Effector memory CD4-positive, alpha-beta T cell (primary cell): Measurements from ENCODE around the gene RALGPS1.

ENCODE experiments used
- DNase-seq, 3 donors: peaks; one replicate each; pipeline ENCODE4 v3.0.0-alpha.2; 2020
- H3K27ac ChIP-seq: 2 replicates; pipeline ENCODE4 v1.7.0; 2013; ENCODE audit warnings: mild to moderate bottlenecking, low read length, moderate library complexity; ENCODE audit not compliant: insufficient read depth, poor library complexity, severe bottlenecking
- H3K27me3 ChIP-seq: replicated peaks from 2 replicates; pipeline ENCODE4 v1.7.0; 2013; ENCODE audit warnings: mild to moderate bottlenecking, low read length; ENCODE audit not compliant: insufficient read depth, control insufficient read depth, poor library complexity, severe bottlenecking
- H3K36me3 ChIP-seq: 2 replicates; pipeline ENCODE4 v1.7.0; 2013; ENCODE audit warnings: mild to moderate bottlenecking, low read length, moderate library complexity; ENCODE audit not compliant: control insufficient read depth, insufficient read depth
- H3K4me1 ChIP-seq: 2 replicates; pipeline ENCODE4 v1.7.0; 2013; ENCODE audit warnings: low read length, mild to moderate bottlenecking; ENCODE audit not compliant: control insufficient read depth, insufficient read depth, poor library complexity, severe bottlenecking
- H3K4me3 ChIP-seq: 2 replicates; pipeline ENCODE4 v1.7.0; 2013; ENCODE audit warnings: low read length, low read depth, mild to moderate bottlenecking; ENCODE audit not compliant: insufficient read depth, poor library complexity, severe bottlenecking
- H3K9me3 ChIP-seq: 2 replicates; pipeline ENCODE4 v1.7.0; 2013; ENCODE audit warnings: mild to moderate bottlenecking, low read length, moderate library complexity; ENCODE audit not compliant: control insufficient read depth

Gene RALGPS1

DNA sequence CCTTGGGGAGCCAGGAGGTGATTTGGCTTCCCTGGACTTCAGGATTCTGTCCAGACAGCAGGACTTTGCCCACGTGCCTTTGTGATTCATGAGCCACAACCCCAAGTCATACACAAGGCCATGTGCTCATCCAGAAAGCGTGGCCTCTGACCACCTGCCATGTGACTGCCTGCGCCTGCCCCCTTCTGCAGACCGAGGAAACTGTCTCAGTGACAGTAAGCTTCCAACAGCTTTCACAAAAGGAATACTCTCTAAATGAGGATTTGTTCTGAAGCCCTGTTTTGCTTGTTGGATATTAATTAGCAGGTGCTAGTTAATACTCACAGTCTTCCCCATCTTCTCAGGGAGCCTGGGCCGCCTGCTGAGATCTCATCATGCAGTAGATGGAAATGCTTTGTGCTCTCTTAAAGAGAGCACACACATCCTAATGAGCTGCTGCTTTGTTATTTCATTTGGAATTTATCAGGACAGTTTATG lies 244.8 kb downstream of the RALGPS1 start:
- Histone ChIP-seq H3K9me3 (no peaks in the 10 kb centered on the region), H3K4me1 (peaks cover 8% of the 10 kb centered on the region), H3K36me3 (no peaks in the 10 kb centered on the region), H3K4me3 (no peak overlapping the region), H3K27me3 (no peaks in the 10 kb centered on the region), H3K27ac (no peak overlapping the region)
- no peak for DNase-seq

DNA sequence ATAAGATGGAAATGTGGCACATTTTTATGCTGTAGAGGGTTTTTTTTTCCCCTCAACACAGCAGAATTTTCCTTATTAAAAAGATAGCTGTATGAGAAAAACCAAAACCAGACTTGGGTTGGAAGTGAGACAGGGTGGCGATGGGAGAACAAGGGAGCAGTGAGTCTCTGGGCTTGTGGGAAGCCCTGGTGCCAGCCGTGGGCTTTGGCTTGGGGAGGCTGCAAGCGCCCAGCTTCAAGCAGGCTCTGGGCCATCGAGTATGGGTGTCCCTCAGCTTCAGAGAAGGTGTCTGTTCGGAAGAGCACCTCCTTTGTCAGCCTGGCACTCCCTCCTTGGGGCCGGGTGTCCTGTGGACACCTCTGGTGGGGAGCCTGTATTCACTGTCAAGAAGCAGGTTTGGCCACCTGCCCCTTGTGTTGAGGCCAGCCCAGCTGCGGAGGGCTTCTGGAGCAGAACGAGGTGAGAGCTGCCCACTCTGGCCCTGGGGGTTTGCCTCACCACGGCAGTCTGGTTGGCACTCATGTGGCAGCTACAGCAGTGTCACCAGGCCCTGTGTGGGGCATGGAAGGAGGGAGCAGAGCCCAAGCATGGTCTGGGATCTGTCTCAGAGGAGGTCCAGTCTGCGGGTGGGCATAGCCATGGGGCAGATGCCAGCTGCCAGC lies 245.5 kb downstream of the RALGPS1 start:
- H3K27ac ChIP-seq: no peak overlapping the region
- peaks cover 8% of the 10 kb centered on the region for H3K4me1 ChIP-seq
- no peak overlapping the region for H3K4me3 ChIP-seq
- no peaks in the 10 kb centered on the region for H3K9me3 ChIP-seq
- no peaks in the 10 kb centered on the region for H3K27me3 ChIP-seq
- H3K36me3 ChIP-seq: no peaks in the 10 kb centered on the region
- DNase-seq: no peak

DNA sequence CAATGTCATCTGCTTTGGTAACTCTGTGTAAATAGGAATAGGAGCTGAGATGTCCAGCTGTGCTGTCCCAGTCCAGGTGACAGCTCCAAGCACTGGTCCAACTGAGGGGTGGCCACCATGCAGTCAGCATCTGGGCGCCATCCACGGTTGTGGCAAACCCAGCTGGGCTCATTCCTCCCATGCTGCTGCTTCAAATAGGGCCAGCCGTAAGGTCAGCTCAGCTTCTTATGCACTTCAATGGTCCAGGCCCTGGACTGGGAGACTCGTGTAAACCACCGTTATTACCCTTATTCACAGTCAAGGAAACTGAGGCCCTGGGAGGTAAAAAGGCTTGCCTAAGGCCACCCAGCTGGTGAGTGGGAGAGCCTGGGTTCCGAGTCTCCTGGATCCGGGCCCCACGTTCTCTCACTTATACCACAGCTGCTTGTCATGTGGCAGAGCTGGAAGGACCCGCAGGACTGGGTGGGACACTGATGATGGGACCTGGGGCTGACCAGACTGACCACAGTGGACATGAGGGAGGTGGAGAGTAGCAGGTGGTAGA lies 246.6 kb downstream of the RALGPS1 start:
- H3K36me3 ChIP-seq: no peaks in the 10 kb centered on the region
- H3K27ac ChIP-seq: no peak overlapping the region
- no peak overlapping the region for H3K4me3 ChIP-seq
- no peaks in the 10 kb centered on the region for H3K9me3 ChIP-seq
- no peaks in the 10 kb centered on the region for H3K27me3 ChIP-seq
- no peak for DNase-seq
- H3K4me1 ChIP-seq: peaks cover 8% of the 10 kb centered on the region

GRCh38 chr9:127162046-127162863 lies 247.7 kb downstream of the RALGPS1 start:
- peaks cover 8% of the 10 kb centered on the region for H3K4me1 ChIP-seq
- H3K27ac ChIP-seq: no peak overlapping the region
- H3K27me3 ChIP-seq: no peaks in the 10 kb centered on the region
- H3K4me3 ChIP-seq: no peak overlapping the region
- no peaks in the 10 kb centered on the region for H3K9me3 ChIP-seq
- no peak for DNase-seq
- no peaks in the 10 kb centered on the region for H3K36me3 ChIP-seq

DNA sequence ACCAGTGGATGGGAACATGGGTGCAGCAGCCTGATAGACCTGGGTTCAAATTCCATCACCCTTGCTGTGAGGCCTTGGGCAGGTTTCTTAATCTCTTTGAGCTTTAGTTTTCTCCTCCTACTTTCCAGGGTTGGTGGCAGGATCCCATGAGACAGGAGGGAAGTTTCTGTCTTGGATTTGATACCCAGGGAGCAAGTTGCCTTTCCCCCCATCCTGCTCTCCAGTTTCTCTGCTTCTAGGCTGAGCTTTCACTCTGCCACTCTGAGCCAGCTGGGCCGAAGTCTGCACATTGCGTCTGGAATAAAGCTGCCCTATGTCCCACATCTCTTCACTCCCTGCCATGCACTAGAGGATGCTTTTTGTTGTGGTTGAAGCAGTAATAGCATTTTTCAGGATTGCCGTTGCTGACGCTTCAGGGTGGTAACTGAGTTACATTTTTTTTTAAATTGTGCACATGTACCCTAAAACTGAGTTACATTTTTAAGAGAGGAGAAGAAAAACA lies 248.3 kb downstream of the RALGPS1 start:
- H3K27ac ChIP-seq: no peak overlapping the region
- H3K4me3 ChIP-seq: no peak overlapping the region
- no peaks in the 10 kb centered on the region for H3K36me3 ChIP-seq
- no peak for DNase-seq
- H3K4me1 ChIP-seq: peaks cover 8% of the 10 kb centered on the region
- H3K9me3 ChIP-seq: no peaks in the 10 kb centered on the region
- no peaks in the 10 kb centered on the region for H3K27me3 ChIP-seq

- Histone ChIP-seq H3K27me3 (no peaks in the 10 kb centered on the region), H3K9me3 (no peaks in the 10 kb centered on the region), H3K36me3 (no peaks in the 10 kb centered on the region), H3K4me3 (no peak overlapping the region), H3K27ac (no peak overlapping the region), H3K4me1 (peaks cover 8% of the 10 kb centered on the region)
- DNase-seq: no peak
Measured at GRCh38 chr9:127163409-127163808, 248.8 kb downstream of the RALGPS1 start.

DNA sequence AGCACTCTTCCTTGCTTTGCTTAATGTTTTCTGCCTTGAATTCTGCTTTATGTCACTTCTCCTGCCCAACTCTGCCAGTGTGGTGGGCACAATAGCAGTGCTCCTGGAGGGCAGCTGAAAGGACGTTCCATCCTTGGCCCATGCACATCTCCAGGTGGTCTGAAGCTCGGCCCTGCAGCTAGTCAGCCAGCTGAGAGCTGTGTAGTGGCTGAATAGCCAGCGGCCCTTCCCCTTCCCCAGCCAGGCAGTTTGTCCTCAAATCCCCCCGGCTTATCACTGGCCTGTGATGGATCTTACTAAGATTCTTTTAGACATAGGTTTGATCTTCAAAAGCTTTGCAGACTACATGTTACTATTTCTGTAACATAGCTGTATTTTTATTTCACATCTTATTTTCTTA lies 250.5 kb downstream of the RALGPS1 start:
- H3K4me3 ChIP-seq: no peak overlapping the region
- no peak overlapping the region for H3K27ac ChIP-seq
- no peaks in the 10 kb centered on the region for H3K9me3 ChIP-seq
- no peaks in the 10 kb centered on the region for H3K36me3 ChIP-seq
- no peaks in the 10 kb centered on the region for H3K27me3 ChIP-seq
- no peak for DNase-seq
- peaks cover 8% of the 10 kb centered on the region for H3K4me1 ChIP-seq

DNA sequence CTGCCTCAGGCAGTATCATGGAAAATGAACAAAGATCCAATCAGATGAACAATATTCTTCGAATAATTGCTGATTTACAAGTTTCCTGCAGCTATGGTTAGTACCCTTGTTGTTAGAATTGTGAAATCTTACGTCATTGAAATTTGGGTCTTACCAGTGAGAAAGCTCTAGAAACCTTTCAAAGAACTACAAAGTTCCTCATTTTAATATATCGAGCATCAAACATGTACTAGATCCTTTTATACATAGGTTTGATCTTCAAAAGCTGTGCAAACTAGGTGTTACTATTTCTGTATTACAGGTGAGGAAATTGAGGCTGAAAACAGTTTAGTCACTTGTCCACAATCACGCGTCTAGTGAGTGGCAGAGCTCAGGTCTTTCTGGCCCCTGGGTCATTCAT lies 251.5 kb downstream of the RALGPS1 start:
- H3K9me3 ChIP-seq: no peaks in the 10 kb centered on the region
- no peak overlapping the region for H3K27ac ChIP-seq
- no peaks in the 10 kb centered on the region for H3K36me3 ChIP-seq
- no peak for DNase-seq
- H3K4me1 ChIP-seq: peaks cover 8% of the 10 kb centered on the region
- no peaks in the 10 kb centered on the region for H3K27me3 ChIP-seq
- no peak overlapping the region for H3K4me3 ChIP-seq

- Histone ChIP-seq H3K36me3 (no peaks in the 10 kb centered on the region), H3K4me3 (no peak overlapping the region), H3K4me1 (peaks cover 6% of the 10 kb centered on the region), H3K27ac (no peak overlapping the region), H3K27me3 (no peaks in the 10 kb centered on the region), H3K9me3 (no peaks in the 10 kb centered on the region)
- DNase-seq: no peak
Measured at GRCh38 chr9:127166651-127167524, 252.3 kb downstream of the RALGPS1 start.
